GM23248 (cell line): ENCODE measurements around the gene GAK.

Source experiments
- EZH2 ChIP-seq: fragments of 200-600 bp; sonication (generic); IDR thresholded peaks from 2 replicates; pipeline ENCODE4 v1.6.1; 2018; ENCODE audit warnings: antibody characterized with exemption, mild to moderate bottlenecking; ENCODE audit not compliant: insufficient read depth, poor library complexity, severe bottlenecking
- EZH2phosphoT487 ChIP-seq: fragments of 200-600 bp; sonication (generic); IDR thresholded peaks from 2 replicates; pipeline ENCODE4 v1.6.1; 2018; ENCODE audit warnings: antibody characterized with exemption, moderate library complexity, mild to moderate bottlenecking, low read depth; ENCODE audit not compliant: insufficient read depth

DNA sequence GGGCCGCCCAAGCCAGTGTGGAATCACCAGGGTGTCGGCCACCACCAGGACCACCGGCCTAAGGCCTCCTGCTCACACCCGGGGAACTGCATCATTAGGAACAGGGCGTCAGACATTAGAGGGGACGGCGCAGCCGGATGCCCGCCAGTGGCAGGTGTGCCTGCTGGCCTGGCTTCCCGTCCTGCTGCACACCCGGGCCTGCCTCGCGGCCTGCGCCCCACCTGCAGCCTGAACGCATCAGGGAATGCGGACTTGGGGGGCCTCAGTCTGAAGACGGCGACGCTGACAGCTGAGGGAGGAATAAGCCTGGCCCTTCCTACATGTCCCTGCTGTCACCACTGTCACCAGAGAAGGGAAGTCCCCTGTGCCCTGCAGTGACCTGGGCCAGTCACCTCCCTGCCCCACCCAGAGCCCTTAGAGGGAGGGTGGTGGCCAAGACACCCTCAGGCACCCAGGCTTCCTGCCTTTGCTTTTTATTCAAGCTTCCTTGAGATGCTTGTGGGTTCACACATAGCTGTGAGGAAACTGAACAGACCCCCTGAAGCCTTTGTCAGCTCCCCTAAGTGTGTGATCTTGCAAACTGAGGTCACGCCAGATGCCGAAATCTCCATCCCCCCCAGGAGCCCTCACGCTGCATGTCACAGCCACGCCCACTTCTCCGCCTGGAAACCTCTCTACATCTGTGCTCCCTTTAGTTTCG lies 38.1 kb upstream of the GAK start:
- TF ChIP-seq EZH2 (no peak), EZH2phosphoT487 (no peak)
